Measurements from ENCODE around the gene ATP4A.

The ATP4A gene

DNA sequence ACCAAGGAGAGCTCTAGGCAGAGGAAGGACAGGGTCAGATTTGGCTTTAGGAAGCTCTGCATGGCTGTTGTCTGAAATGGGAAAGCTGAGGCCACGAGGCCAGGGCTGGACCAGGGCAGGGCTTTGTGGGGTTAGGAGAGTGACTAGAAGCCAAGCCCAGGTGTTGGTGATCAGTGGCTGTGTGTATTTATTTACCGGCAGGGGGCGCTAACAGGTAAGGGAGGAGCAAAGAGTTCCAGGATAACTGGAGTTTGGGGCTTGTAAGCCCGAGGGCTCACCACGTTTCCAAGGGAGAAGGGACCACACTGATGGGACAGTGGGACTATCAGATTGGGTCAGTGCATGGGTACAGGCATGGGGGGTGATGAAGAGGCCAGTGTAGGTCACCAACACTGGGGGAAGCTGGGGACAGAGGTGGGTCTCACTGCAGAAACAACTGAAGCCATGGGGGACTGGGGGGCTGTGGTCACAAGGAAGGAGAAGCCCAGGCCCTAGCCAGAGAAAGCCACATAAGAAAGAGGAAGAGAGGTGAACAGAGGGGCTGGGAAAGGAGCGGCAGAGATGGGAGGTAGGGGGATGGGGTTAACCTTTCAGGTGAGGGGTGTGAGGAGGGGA lies 14.2 kb downstream of the ATP4A start:
- DNase-seq (ENCODE audit: low read depth): peak; percentile 38

DNA sequence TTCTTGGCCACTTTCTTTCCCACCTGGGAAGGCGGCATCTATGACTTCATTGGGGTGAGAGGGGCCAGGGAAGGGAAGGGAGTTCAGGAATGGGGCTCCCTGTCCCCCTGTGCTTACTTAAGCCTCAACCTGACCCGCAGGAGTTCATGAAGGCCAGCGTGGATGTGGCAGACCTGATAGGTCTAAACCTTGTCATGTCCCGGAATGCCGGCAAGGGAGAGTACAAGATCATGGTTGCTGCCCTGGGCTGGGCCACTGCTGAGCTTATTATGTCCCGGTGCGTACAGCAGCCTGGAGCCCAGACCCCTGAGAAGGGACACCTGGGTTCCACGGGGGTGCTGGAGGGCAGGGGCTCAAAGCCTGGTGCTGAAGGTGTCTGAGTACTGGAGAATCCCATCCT lies 16.9 kb downstream of the ATP4A start:
- no peak for DNase-seq (ENCODE audit: low read depth)

DNA sequence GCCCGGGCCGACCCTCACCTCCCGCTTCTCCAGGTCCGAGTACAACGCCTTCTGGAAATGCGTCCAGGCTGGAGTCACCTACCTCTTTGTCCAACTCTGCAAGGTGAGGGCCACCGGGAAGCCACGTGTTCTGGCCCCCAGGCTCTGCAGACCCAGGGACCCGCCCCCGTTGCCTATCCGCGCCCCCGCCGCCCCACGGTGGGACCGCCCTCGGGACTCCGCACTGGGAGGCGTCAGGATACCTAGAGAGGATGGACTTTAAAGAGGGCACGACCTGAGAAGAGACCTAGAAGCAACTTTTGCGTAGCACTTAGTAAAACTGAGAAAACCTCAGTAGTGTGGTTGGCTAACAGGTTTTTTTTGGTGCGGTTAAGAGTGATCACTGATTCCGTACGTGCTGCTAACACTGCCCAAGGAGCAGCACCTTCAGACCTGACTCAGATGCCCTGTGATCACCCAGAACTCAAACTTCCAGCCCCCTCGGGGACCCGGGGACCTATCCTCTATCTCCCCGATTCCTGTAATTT lies 17.5 kb downstream of the ATP4A start:
- DNase-seq (ENCODE audit: low read depth): no peak

DNA sequence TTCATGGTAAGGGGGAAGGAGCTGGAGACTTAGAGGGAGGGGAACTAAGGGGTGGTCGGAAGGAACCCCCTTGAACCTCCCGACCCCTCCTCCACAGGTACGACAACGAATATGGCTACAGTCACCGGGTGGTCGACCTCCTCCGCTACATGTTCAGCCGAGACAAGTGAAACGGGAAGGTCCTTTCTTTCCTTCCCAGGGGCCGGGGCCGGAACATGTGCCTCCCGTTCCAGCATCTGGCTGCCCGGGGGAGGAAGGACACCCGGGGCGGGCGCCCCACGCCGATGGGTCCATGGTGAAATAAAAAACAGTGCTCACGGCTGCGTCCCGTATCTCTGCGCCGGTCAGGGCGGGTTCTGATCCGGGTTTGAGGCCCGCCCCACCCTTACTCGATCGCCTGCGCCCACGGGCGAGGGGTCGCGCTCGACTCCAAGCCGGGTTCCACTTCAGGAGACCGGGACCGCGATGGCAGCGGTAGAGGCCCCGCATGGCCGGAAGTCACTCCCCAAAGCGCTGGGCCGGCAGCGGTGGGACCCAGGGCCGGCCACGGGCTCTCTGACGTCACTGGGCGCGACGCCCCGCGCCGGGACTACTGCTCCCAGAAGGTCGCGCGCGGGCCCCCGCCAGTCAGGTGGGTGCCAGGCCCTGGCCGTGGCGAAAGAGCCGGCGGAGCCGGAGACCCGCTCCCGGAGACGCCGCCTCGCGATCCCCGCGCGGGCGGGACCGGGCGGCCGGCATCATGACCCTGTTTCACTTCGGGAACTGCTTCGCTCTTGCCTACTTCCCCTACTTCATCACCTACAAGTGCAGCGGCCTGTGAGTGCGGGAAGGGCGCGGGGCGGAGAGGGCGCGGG lies 18.2 kb downstream of the ATP4A start, which contains the start of gene TMEM147:
Gene TMEM147 (plus strand): TSS at position 626 of the 854 bp plus-strand sequence. CDS start 114 bp downstream, at position 740.
- peak; percentile 81 for DNase-seq (ENCODE audit: low read depth)

DNA sequence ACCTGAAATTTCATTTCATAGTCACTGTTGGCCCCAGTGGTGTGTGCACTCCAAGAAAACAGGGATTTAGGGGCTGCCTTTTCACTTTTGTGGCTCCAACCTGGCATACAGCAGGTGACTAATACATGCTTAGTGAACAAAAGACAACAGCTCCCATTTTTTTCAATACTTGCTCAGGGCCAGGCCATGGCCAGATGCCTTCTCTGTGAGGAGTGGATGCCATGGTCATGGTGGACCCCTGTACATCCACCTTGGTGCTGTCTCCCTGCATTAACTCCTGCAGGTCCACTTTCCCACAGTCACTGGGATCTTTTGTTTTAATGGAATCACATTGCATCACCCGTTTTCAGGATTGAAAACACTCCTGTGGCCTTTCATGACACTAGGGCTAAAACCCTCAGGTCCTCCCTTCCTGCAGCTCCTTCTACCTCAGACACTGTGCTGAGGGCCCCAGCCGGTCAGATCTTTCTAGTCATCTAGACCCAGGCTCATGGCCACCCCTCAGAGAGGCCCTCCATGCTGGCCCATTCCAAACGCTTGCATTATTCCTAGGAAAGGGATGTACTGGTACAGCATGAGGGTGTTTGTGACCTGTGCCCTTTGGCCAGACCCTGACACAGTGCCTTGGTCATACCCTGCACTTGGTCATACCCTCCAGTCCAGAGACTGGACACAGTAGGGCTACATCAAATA lies 19.2 kb downstream of the ATP4A start:
- no peak for DNase-seq (ENCODE audit: low read depth)

DNA sequence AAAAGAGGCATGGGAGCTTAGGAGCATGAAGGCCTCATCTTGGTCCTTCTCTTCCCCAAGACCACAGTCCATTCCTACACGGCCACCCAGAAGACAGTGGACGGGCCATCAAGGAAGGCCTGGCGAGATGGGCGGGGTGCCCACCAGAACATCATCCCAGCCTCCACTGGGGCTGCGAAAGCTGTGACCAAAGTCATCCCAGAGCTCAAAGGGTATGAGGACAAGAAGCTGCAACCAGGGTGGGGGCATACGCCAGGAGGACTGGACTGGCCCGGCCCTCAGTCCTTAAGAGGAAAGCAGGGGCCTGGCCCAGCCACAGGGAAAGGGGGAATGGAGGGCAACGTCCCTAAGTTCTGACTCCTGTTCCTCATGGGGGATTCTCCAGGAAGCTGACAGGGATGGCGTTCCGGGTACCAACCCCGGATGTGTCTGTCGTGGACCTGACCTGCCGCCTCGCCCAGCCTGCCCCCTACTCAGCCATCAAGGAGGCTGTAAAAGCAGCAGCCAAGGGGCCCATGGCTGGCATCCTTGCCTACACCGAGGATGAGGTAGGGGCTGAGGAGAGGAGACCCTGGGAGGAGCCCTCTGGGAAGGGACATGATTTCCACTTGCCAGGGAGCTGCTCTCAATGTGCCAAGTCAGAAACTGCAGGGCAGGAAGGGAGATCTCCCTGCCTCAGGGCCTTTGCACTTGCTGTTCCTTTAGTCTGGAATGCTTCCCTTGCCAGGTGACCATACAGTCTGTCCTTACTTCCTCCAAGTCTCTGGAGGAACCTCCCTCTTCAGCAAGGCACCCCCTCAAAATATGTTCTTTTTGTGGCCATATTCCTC lies 20.0 kb downstream of the ATP4A start:
- DNase-seq (ENCODE audit: low read depth): no peak

GRCh38 chr19:35542209-35542608 lies 21.2 kb downstream of the ATP4A start:
- no peak for DNase-seq (ENCODE audit: low read depth)

GRCh38 chr19:35540356-35540927 lies 23.0 kb downstream of the ATP4A start:
- no peak for DNase-seq (ENCODE audit: low read depth)

DNA sequence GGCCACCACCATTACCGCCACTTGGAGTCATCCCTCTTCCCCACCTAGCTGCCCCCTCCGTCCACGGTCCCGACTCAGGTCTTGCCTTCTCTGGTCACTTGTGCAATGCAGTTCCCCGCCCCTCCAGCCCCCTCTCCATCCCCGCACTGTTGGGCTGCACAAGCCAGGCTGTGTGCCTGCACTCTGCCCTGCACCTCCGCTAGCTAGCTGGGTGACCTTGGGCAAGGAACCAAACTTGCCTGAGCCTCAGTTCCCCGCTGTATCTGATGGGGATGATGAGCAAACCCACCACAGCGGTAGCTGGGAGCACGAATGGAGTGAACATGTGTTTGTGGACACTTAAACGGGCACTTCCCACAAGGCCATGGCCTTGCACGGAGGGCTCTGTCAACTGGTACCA lies 23.6 kb downstream of the ATP4A start:
- no peak for DNase-seq (ENCODE audit: low read depth)

DNA sequence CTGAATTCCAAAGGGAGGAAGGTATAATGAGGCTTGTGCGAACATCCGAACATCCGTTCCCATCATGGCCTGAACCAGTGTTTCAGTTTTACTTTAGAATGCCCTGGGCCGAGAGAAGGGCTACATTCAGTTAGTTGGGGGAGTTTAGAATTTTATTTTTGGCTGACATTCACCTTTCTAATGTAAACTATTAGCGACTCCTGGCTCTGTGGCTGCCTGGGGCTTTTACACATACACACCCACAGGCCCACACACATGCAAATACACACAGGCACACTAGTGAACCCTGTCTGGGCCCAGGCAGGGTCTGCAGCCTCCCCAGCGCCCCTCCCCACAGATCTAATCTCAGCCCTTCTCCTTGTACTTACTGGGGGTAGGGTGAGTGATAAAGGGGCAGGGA lies 24.1 kb downstream of the ATP4A start:
- DNase-seq (ENCODE audit: low read depth): no peak

GRCh38 chr19:35534803-35535480 lies 28.5 kb downstream of the ATP4A start:
- DNase-seq (ENCODE audit: low read depth): no peak

DNA sequence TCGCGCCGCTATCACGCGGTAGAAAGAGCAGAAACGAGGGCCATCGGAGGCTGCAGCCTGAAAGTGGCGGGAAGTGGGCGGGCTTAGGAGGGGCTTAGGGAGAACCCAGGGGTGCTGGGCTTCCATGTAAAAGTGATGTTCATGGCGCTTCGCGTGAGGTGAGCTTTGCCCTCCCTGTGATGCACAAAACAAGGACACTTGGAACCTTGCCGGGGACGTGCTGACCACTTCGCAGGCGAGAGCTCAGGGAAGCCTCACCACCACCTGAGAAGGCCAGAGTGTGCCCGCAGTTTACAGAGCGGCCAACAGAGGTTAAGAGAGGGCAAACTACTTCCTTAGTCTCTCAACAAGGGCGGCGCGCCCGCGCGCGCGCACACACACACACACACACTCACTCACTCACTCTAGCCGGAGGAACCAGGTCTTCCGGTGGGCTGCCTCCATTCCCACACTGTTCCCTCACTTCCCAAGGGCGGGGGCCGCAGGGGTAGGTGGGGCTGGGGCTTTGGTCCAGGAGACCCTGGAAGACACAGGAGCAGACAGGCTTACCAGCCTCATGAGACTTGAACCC lies 29.6 kb downstream of the ATP4A start:
- DNase-seq (ENCODE audit: low read depth): no peak

- DNase-seq (ENCODE audit: low read depth): no peak
Observed at GRCh38 chr19:35533201-35533821, 30.1 kb downstream of the ATP4A start, which contains the start of gene GAPDHS. GAPDHS (plus strand) TSS chr19:35533456; CDS start chr19:35533528, 72 bp downstream.

- DNase-seq (ENCODE audit: low read depth): no peak
Observed at GRCh38 chr19:35531291-35531690, 32.2 kb downstream of the ATP4A start.

DNA sequence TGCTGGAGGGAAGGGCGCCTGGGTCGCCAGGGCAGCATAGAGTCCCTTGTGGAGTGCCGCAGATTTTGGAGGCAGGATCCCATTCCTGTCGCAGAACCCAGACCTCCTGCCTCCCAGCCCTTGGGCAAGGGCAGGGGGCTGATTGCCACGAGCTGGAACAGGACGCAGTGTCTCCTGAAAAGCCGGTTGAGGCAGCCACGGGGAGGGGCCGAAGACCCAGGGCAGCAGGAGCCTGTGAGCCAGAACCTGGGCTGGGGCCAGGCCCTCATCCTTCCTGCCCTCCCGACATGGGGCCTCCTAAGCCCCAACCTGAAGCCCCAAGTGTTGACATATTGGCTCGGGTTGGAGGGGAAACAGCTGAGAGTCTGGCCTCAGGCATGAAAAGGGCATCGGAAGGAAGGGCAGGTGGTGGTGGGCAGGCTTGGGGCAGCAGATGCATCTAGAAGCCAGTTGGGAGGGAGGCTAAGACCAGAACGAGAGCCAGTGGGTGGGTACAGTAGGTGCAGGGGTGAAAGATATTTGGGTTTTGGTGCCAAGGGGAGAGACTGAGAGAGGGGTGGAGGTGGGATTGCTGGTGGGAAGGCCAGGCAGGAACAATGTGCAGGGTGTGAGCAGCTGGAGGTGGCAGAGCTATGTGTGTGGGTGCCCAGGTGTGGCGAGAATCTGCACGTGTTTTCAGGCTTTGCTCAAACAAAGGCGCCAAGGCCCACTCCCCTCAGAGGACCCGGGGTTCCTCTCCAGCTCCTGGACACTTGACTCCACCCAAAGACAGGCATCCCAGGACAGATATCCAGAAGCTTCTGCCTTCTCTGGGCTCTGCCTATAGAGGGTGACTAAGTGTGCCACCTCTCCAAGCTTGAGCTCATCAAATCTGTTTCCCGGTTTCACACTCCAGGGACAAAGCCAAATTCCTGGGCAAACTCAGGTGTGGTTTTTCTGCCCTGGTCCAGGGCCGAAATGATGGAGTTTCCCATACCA lies 33.9 kb downstream of the ATP4A start:
- no peak for DNase-seq (ENCODE audit: low read depth)

GRCh38 chr19:35528218-35529038 lies 35.0 kb downstream of the ATP4A start, which contains the start of gene SBSN:
SBSN (minus strand) TSS chr19:35528311; CDS start chr19:35528281, 30 bp downstream.
- peak; percentile 80 for DNase-seq (ENCODE audit: low read depth)

GRCh38 chr19:35525873-35526272 lies 37.6 kb downstream of the ATP4A start:
- no peak for DNase-seq (ENCODE audit: low read depth)

All from stromal cell of bone marrow (primary cell).